ENCODE measurements around the gene APOL5.

GRCh38 chr22:35726398-35726797, 8.7 kb downstream of the APOL5 start:
- TF ChIP-seq CTCF (IDR thresholded peaks at IDR 0.05), result no peak
- no peak for TF ChIP-seq POLR2AphosphoS5 (IDR thresholded peaks at IDR 0.05)
- no peak for TF ChIP-seq POLR2A (IDR thresholded peaks at IDR 0.05)
